Endothelial cell of umbilical vein (primary cell): ENCODE results near the gene TTC24. TPM values are rescaled to one million over a fixed set of nuclear protein-coding genes. Genes with fewer than 3 reads are reported as not detected.

Experiments
- BruUV-seq: library from RNA; stranded (reverse); fragments of 400-500 nt; replicated peaks from 2 replicates; lab custom pipeline; 2021; lab: Mats Ljungman, UMichigan
- CTCF ChIA-PET: fragments of 300-600, 350-600 bp; sonication (Branson Sonifier 250); formaldehyde crosslinking; loops from one replicate; lab custom pipeline; 2021; ENCODE audit warnings: antibody characterized with exemption, inconsistent platforms; lab: Charles Lee
- POLR2A ChIA-PET: fragments of 300-600, 350-600 bp; sonication (Branson Sonifier 250); formaldehyde crosslinking; loops from one replicate; lab custom pipeline; 2021; ENCODE audit warnings: antibody characterized with exemption, inconsistent platforms; lab: Charles Lee
- DNase-seq: peaks from one replicate; pipeline ENCODE4 v3.0.0-alpha.2; 2011; ENCODE audit warnings: low read depth, low spot score
- FAIRE-seq: peaks from 2 replicates; lab custom pipeline; 2011; peaks lifted over from hg19 to GRCh38; lab: Jason Lieb, UNC
- H2AFZ ChIP-seq: 2 replicates; pipeline ENCODE4 v1.6.0; 2012; ENCODE audit warnings: low read depth, low read length, control low read depth, inconsistent platforms
- H3K27ac ChIP-seq: 2 replicates; pipeline ENCODE4 v1.5.1; 2011; ENCODE audit warnings: low read depth, mild to moderate bottlenecking, control low read depth, low read length, moderate library complexity; ENCODE audit not compliant: insufficient read depth
- H3K27me3 ChIP-seq, 2 experiments: 2 replicates each; pipeline versions ENCODE4 v1.6.0 to v1.6.1; 2011; ENCODE audit warnings: low read length in 2 of 2, mixed read lengths in 1 of 2; ENCODE audit not compliant: control insufficient read depth in 2 of 2, insufficient read depth in 2 of 2
- H3K36me3 ChIP-seq, 2 experiments: 2 replicates in 1 of 2; 3 replicates in 1 of 2; pipeline ENCODE4 v1.5.1; 2011; ENCODE audit warnings: low read length in 2 of 2, mild to moderate bottlenecking in 1 of 2, moderate library complexity in 1 of 2; ENCODE audit not compliant: control insufficient read depth in 2 of 2, insufficient read depth in 2 of 2; ENCODE audit errors: extremely low read depth in 1 of 2
- H3K4me1 ChIP-seq: 3 replicates; pipeline ENCODE4 v1.5.1; 2011; ENCODE audit warnings: mild to moderate bottlenecking, low read length; ENCODE audit not compliant: control insufficient read depth, insufficient read depth; ENCODE audit errors: extremely low read depth
- H3K4me2 ChIP-seq: 2 replicates; pipeline ENCODE4 v1.6.1; 2011; ENCODE audit warnings: low read length, control low read depth, mixed read lengths; ENCODE audit not compliant: insufficient read depth
- H3K4me3 ChIP-seq, 3 experiments: fragments of 200-600 bp in 1 of 3; sonication (generic), shearing (Covaris generic) in 1 of 3; replicated peaks in 1 of 3; 2 replicates each; pipeline ENCODE4 v1.5.1; 2011 to 2016; ENCODE audit warnings: control low read depth in 3 of 3, low read length in 3 of 3, mild to moderate bottlenecking in 2 of 3, inconsistent platforms in 1 of 3, low read depth in 1 of 3, moderate library complexity in 1 of 3; ENCODE audit not compliant: insufficient read depth in 1 of 3
- H3K79me2 ChIP-seq: 2 replicates; pipeline ENCODE4 v1.6.0; 2012; ENCODE audit warnings: low read length, inconsistent platforms; ENCODE audit not compliant: control insufficient read depth, insufficient read depth
- H3K9ac ChIP-seq: replicated peaks from 2 replicates; pipeline ENCODE3; 2011; ENCODE audit warnings: low read length, control low read depth; ENCODE audit not compliant: insufficient read depth; ENCODE audit errors: extremely low read depth
- H3K9me1 ChIP-seq: replicated peaks from 3 replicates; pipeline ENCODE4 v1.6.0; 2011; ENCODE audit warnings: mild to moderate bottlenecking, low read length; ENCODE audit not compliant: control insufficient read depth, insufficient read depth; ENCODE audit errors: extremely low read depth
- H3K9me3 ChIP-seq: replicated peaks from 2 replicates; pipeline ENCODE4 v1.5.1; 2012; ENCODE audit warnings: low read length, inconsistent platforms; ENCODE audit not compliant: control insufficient read depth, insufficient read depth
- H4K20me1 ChIP-seq: replicated peaks from 2 replicates; pipeline ENCODE3; 2011; ENCODE audit warnings: mild to moderate bottlenecking, low read length; ENCODE audit not compliant: control insufficient read depth, insufficient read depth; ENCODE audit errors: extremely low read depth
- GATA2 ChIP-seq: IDR thresholded peaks from 2 replicates; pipeline ENCODE4 v1.7.0; 2011; ENCODE audit warnings: low read depth, mild to moderate bottlenecking, moderate library complexity, mixed read lengths, low read length; ENCODE audit not compliant: insufficient read length, insufficient read depth
- JUN ChIP-seq: IDR thresholded peaks from 2 replicates; pipeline ENCODE4 v1.6.1; 2011; ENCODE audit warnings: borderline replicate concordance, low read depth; ENCODE audit not compliant: insufficient read length, insufficient read depth
- dilution Hi-C: fragments of 300-500 bp; cut with MboI; formaldehyde crosslinking; loops from one replicate; pipeline ENCODE4 v1.15.0; 2019; ENCODE audit warnings: low sequenced_read_pairs; ENCODE audit not compliant: extremely low pct_ligation_motif_present
- intact Hi-C: fragments of 100-400 bp; cut with micrococcal nuclease; formaldehyde crosslinking; loops from one replicate; pipeline ENCODE4 v1.10.0; 2022
- polyA plus RNA-seq, 4 experiments: library from polyadenylated mRNA; depleted of rRNA in 3 of 4; stranded (reverse) in 3 of 4; unstranded in 1 of 4; fragments of >200 nt; gene quantifications; 2 replicates each; pipeline versions ENCODE4 v1.2.1 to v1.2.3, GENCODE V29; 2011 to 2012; ENCODE audit warnings: missing spikeins in 1 of 4
- total RNA-seq: library from RNA; stranded (reverse); gene quantifications from 2 replicates; pipeline ENCODE4 v1.2.3, GENCODE V29; 2021
- TF ChIP-seq, protein P1 (sequence below), 2 donors: IDR thresholded peaks; 1 replicate in 1 of 2; 2 replicates in 1 of 2; pipeline ENCODE4 v1.5.1; 2011; ENCODE audit warnings: low read length in 2 of 2, mild to moderate bottlenecking in 2 of 2, moderate library complexity in 2 of 2, control low read depth in 1 of 2, inconsistent platforms in 1 of 2, low read depth in 1 of 2; ENCODE audit not compliant: insufficient read depth in 1 of 2; ENCODE audit errors: extremely low read depth in 1 of 2

Gene TTC24
- total and polyA plus RNA-seq, 2 donors (not counting 3 experiments of a cell fraction or from before 2014, with no cell fraction given), result not detected

DNA sequence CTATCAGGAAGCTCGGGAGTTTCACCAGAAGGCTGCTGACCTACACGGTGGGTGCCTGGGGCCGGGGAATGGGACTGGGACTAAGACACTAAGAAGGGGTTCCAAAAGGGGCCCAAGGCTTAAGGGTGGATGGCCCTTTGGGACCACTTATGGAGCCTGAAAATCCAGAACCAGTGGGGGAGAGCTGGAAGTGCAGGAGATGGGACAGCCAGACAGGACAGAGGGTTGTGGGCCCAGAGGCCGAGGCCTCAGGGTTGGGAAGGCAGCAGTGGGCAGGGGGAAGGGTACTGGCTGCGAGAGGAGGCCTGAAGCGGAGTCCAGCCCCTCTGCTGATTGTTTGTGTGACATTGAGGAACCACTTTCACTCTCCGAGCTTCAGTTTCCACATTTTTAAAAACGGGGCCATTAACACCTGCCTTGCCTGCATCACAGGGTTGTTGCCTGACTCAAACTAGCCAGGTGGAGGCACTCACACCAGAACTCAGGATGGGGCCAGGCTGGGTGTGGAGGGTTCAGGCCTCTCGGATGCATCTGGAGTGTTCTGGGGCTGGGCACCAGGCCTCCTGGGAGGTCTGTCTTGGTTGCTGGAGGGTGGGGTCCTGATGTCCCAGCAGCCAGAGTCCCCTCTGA lies 3.0 kb downstream of the TTC24 start:
- DNase-seq (no peak), FAIRE-seq (no peak)
- Histone ChIP-seq H3K4me1 (no peaks in the 10 kb centered on the region), H3K9ac (no peak overlapping the region), H3K9me3 (no peaks in the 10 kb centered on the region), H3K9me1 (no peaks in the 10 kb centered on the region), H3K4me3 (no peak overlapping the region), H2AFZ (no peak overlapping the region), H3K4me2 (no peak overlapping the region), H3K79me2 (no peaks in the 10 kb centered on the region), H3K36me3 (no peaks in the 10 kb centered on the region), H4K20me1 (no peaks in the 10 kb centered on the region), H3K27me3 (peaks cover 0 to 2% of the 10 kb centered on the region in 2 experiments), H3K27ac (no peak overlapping the region)
- CTCF ChIA-PET, result interaction anchor here (0.8 to 9.3 kb wide), 6 partner anchors 26 to 144 kb away, joined by 3 to 104 read pairs (median 8); no protein-coding TSS in a partner anchor
- POLR2A ChIA-PET, result no interaction called here
- intact Hi-C loops (no loop called here), dilution Hi-C loops (no loop called here)
- no peak for TF ChIP-seq GATA2
- no TSS peak for BruUV-seq

DNA sequence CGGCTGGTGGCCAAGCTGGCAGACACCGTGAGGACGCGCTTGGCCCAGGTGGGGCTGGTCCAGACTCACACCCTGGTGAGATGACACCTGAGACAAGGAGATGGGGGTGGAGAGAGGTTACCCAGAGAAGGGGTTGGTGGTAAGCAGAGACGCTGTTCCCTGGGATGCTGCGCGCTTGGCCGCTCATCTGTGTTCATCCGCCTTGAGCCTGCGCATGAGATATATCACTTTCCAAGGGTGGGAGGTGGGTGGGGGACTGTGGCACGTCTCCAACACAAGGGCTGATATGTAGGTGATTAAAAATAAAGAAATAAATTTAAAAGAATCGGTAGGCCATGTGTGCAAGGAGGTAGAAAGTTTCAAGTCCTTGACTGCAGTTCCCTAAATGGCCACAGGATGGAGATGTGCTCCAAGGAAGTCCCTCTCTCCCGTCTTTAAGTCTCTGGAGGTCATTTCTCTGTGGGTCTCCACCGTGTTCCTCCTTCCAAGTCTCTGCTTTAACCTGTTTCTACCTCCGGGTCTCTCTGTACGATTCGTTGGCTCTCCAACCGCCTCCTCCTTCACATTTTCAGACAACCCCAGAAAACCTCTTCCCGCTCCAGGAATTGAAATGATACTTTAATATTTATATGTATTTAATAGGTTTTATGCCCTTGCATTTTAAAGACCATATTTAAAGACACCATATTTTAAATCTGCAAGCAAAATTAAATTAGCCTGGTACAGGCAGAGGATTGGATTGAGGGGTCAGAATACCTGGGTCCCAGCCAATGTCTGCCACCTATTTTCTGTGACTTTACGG lies 4.5 kb downstream of the TTC24 start:
- Histone ChIP-seq H3K9me3 (no peaks in the 10 kb centered on the region), H3K27ac (no peak overlapping the region), H3K4me3 (no peak overlapping the region), H4K20me1 (no peaks in the 10 kb centered on the region), H3K36me3 (no peaks in the 10 kb centered on the region), H2AFZ (no peak overlapping the region), H3K9me1 (no peaks in the 10 kb centered on the region), H3K4me1 (no peaks in the 10 kb centered on the region), H3K9ac (no peak overlapping the region), H3K79me2 (no peaks in the 10 kb centered on the region), H3K27me3 (no peaks in the 10 kb centered on the region), H3K4me2 (no peak overlapping the region)
- no TSS peak for BruUV-seq
- ChIA-PET POLR2A (no interaction called here), CTCF (interaction anchor here (2.0 to 9.3 kb wide), 2 partner anchors 24 to 28 kb away, joined by 6 to 104 read pairs; no protein-coding TSS in a partner anchor)
- TF ChIP-seq, protein P1, sequence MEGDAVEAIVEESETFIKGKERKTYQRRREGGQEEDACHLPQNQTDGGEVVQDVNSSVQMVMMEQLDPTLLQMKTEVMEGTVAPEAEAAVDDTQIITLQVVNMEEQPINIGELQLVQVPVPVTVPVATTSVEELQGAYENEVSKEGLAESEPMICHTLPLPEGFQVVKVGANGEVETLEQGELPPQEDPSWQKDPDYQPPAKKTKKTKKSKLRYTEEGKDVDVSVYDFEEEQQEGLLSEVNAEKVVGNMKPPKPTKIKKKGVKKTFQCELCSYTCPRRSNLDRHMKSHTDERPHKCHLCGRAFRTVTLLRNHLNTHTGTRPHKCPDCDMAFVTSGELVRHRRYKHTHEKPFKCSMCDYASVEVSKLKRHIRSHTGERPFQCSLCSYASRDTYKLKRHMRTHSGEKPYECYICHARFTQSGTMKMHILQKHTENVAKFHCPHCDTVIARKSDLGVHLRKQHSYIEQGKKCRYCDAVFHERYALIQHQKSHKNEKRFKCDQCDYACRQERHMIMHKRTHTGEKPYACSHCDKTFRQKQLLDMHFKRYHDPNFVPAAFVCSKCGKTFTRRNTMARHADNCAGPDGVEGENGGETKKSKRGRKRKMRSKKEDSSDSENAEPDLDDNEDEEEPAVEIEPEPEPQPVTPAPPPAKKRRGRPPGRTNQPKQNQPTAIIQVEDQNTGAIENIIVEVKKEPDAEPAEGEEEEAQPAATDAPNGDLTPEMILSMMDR (IDR thresholded peaks at IDR 0.05; ENCODE audit: extremely low read depth in 1 of 2, insufficient read depth in 1 of 2, low read depth in 1 of 2, low read length in 2 of 2), result peak; percentile 68 to 90
- TF ChIP-seq JUN, result no peak
- FAIRE-seq (peak; percentile 99), DNase-seq (peak; percentile 82)
- intact Hi-C loops (loop anchor here (1.0 to 2.0 kb wide), 3 partner anchors 17 to 73 kb away; partner anchors contain the start of gene GPATCH4), dilution Hi-C loops (no loop called here)
